GM23248 (cell line): ENCODE results near the gene CNOT3. TPM values are rescaled to one million over a fixed set of nuclear protein-coding genes. Genes with fewer than 3 reads are reported as not detected.
A peak's percentile ranks its signal among the peaks of the same experiment; 100 is the strongest.

Source experiments
- DNase-seq: peaks from one replicate; pipeline ENCODE4 v3.0.0-alpha.2; 2015
- H2AFZ ChIP-seq: fragments of 200-600 bp; sonication (generic); 2 replicates; pipeline ENCODE4 v1.6.1; 2016; ENCODE audit warnings: antibody characterized with exemption
- H3F3A ChIP-seq: fragments of 200-600 bp; sonication (generic); 2 replicates; pipeline ENCODE4 v1.6.1; 2016; ENCODE audit warnings: mild to moderate bottlenecking, antibody characterized with exemption, mixed run types; ENCODE audit not compliant: insufficient read depth
- H3K27ac ChIP-seq: fragments of 200-600 bp; sonication (generic); 2 replicates; pipeline ENCODE4 v1.5.1; 2016; ENCODE audit warnings: mild to moderate bottlenecking
- H3K27me3 ChIP-seq: fragments of 200-600 bp; sonication (generic); replicated peaks from 2 replicates; pipeline ENCODE4 v1.6.1; 2016; ENCODE audit warnings: mild to moderate bottlenecking; ENCODE audit not compliant: insufficient read depth
- H3K36me3 ChIP-seq: fragments of 200-600 bp; sonication (generic); 2 replicates; pipeline ENCODE4 v1.6.1; 2016; ENCODE audit warnings: low read depth, mild to moderate bottlenecking
- H3K4me1 ChIP-seq: fragments of 200-600 bp; sonication (generic); 2 replicates; pipeline ENCODE4 v1.6.1; 2016; ENCODE audit warnings: mild to moderate bottlenecking; ENCODE audit not compliant: insufficient read depth
- H3K4me2 ChIP-seq: fragments of 200-600 bp; sonication (generic); one replicate; pipeline ENCODE4 v1.6.1; 2016; ENCODE audit warnings: mild to moderate bottlenecking; ENCODE audit not compliant: unreplicated experiment
- H3K4me3 ChIP-seq: fragments of 200-600 bp; sonication (generic); 2 replicates; pipeline ENCODE4 v1.5.1; 2016; ENCODE audit warnings: mild to moderate bottlenecking
- H3K79me2 ChIP-seq: fragments of 200-600 bp; sonication (generic); 2 replicates; pipeline ENCODE4 v1.6.1; 2016; ENCODE audit warnings: mild to moderate bottlenecking; ENCODE audit not compliant: insufficient read depth
- H3K9ac ChIP-seq: fragments of 200-600 bp; sonication (generic); 2 replicates; pipeline ENCODE4 v1.6.1; 2016; ENCODE audit warnings: mild to moderate bottlenecking
- H3K9me2 ChIP-seq: fragments of 200-600 bp; sonication (generic); 2 replicates; pipeline ENCODE4 v1.6.1; 2016; ENCODE audit warnings: mixed run types, mild to moderate bottlenecking, moderate library complexity; ENCODE audit not compliant: insufficient read depth
- H3K9me3 ChIP-seq: fragments of 200-600 bp; sonication (generic); one replicate; pipeline ENCODE4 v1.6.1; 2017; ENCODE audit warnings: low read depth
- H4K20me1 ChIP-seq: fragments of 200-600 bp; sonication (generic); 2 replicates; pipeline ENCODE4 v1.6.0; 2016; ENCODE audit not compliant: insufficient read depth
- EZH2 ChIP-seq: fragments of 200-600 bp; sonication (generic); IDR thresholded peaks from 2 replicates; pipeline ENCODE4 v1.6.1; 2018; ENCODE audit warnings: antibody characterized with exemption, mild to moderate bottlenecking; ENCODE audit not compliant: insufficient read depth, poor library complexity, severe bottlenecking
- EZH2phosphoT487 ChIP-seq: fragments of 200-600 bp; sonication (generic); IDR thresholded peaks from 2 replicates; pipeline ENCODE4 v1.6.1; 2018; ENCODE audit warnings: antibody characterized with exemption, moderate library complexity, mild to moderate bottlenecking, low read depth; ENCODE audit not compliant: insufficient read depth
- WGBS, 2 experiments: methylation state at CpG; one replicate each; pipeline ENCODE4 v1.1.6; 2015 to 2017; ENCODE audit warnings: low lambda C conversion rate in 2 of 2, low coverage in 1 of 2; ENCODE audit errors: missing lambda C conversion rate in 2 of 2; 5-methylcytosine and 5-hydroxymethylcytosine counted together
- in situ Hi-C: fragments of 300-500 bp; cut with MboI; formaldehyde crosslinking; loops from 2 replicates; pipeline ENCODE4 v1.15.0; 2020
- polyA plus RNA-seq: library from polyadenylated mRNA; unstranded; fragments of >200 nt; fragmentation: Nextera tagmentation; extraction: Ambion mirVana; gene quantifications from 2 replicates; pipeline ENCODE4 v1.2.1, GENCODE V29; 2016
- total RNA-seq: library from RNA; depleted of rRNA; stranded (reverse); fragments of >200 nt; shearing (Covaris generic); gene quantifications from 2 replicates; pipeline ENCODE4 v1.2.3, GENCODE V29; 2014

The CNOT3 gene
- total and polyA plus RNA-seq, 2 experiments from 2014 or later: 8.9 to 19.4 TPM

DNA sequence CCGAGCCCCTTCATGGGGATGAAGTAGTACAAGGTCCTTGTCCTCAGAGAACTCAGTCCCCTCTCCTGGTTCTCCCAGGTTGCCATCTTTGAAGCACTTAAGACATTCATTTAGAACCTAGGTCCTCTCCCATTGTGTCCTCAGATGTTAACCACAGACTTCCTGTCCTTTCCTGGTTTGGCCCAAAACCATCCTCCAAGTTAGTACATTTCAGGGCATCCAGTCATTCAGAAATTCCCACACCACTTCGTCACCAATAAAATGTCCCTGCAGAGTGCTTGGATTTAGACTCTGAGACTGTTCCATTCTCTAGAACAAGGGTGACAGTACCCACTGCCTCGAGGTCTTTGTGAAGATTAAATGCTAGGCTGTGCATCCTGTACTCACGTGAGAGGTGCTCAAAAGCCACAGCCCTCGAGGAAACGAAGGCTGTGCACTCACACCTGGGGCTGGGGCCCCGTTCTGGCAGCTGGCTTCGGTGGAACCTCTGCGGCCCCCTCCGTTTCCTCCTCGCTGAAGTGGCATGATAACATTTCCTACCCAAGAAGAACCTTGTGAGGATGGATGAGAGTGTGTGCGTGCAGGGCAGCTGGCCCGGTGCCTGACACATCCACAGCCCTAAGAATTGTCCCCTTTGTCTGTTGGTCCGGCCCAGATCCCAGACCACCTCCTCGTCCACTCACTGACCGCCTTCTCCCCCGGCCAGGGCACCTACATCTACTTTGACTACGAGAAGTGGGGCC is 17.2 kb downstream of the CNOT3 start:
- Histone ChIP-seq H3K4me3 (no peak overlapping the region), H3K27ac (peak overlapping the region; percentile 48), H4K20me1 (no peaks in the 10 kb centered on the region), H3K9ac (no peak overlapping the region), H3K27me3 (no peaks in the 10 kb centered on the region), H3K4me2 (no peak overlapping the region), H3K4me1 (peaks cover 17% of the 10 kb centered on the region), H3K36me3 (peaks cover 26% of the 10 kb centered on the region; the same call in 1 of the 2 replicates), H2AFZ (no peak overlapping the region), H3K9me3 (no peaks in the 10 kb centered on the region), H3K79me2 (peaks cover 26% of the 10 kb centered on the region; the same call in 1 of the 2 replicates), H3F3A (peaks cover 25% of the 10 kb centered on the region), H3K9me2 (no peaks in the 10 kb centered on the region)
- no peak for TF ChIP-seq EZH2phosphoT487
- TF ChIP-seq EZH2: no peak
- DNase-seq: peak; percentile 69
- in situ Hi-C loops: no loop called here
- WGBS, 2 experiments: 65 to 70% methylated on average over 13 to 18 of the region's 18 CpGs

DNA sequence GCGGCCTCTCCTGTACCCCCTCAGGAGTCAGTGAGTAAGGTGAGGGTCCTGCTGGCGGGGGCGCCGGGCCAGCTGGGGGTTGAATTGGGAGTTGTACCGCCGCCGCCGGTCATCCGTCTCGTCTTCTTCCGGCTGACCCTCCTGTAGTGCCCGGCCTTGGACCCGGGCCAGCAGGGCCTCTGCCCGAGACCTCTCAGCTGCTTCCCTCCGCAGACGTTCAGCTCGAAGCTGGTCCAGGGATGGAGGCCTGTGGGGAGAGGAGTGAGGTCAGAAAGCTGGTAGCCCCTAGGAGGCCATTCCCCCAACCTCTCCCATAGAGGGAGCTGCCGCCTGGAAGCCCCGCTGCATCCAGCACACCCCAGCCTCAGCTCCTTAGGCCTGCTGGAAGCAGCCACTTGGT is 18.1 kb downstream of the CNOT3 start:
- Histone ChIP-seq H3K79me2 (peaks cover 26% of the 10 kb centered on the region; the same call in 1 of the 2 replicates), H3K27ac (no peak overlapping the region), H3K9ac (no peak overlapping the region), H3K4me1 (peaks cover 20% of the 10 kb centered on the region), H3K4me3 (no peak overlapping the region), H3K27me3 (no peaks in the 10 kb centered on the region), H2AFZ (no peak overlapping the region), H3F3A (peaks cover 28% of the 10 kb centered on the region), H3K9me3 (no peaks in the 10 kb centered on the region), H4K20me1 (no peaks in the 10 kb centered on the region), H3K36me3 (peaks cover 26% of the 10 kb centered on the region; the same call in 1 of the 2 replicates), H3K9me2 (no peaks in the 10 kb centered on the region), H3K4me2 (no peak overlapping the region)
- in situ Hi-C loops: no loop called here
- no peak for DNase-seq
- 78 to 84% methylated on average over 17 to 19 of the region's 19 CpGs for WGBS, 2 experiments
- TF ChIP-seq EZH2 (no peak), EZH2phosphoT487 (no peak)

DNA sequence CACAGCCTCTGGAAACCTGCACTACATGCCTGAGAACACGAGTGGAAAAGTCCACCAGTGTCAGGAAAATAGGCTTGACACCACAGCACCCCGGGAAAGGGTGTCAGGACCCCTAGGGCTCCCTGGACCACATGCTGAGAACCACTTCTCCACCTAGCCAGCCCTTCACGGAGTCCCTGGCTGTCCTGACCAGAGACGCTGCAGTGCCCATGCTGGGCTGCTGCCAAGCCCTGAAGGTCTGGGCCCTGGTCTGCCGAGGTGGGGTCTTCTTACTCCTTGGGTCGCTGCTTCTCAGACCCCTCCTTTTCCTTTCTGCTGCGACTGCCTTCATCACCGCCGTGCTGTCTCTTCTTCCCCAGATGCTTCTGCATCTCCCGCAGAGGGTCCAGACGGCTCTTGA is 18.9 kb downstream of the CNOT3 start:
- H3K79me2 ChIP-seq: peaks cover 26% of the 10 kb centered on the region; the same call in 1 of the 2 replicates
- H3K9me2 ChIP-seq: no peaks in the 10 kb centered on the region
- no peak overlapping the region for H3K9ac ChIP-seq
- no peaks in the 10 kb centered on the region for H4K20me1 ChIP-seq
- no peaks in the 10 kb centered on the region for H3K9me3 ChIP-seq
- no peak overlapping the region for H3K4me3 ChIP-seq
- no peak overlapping the region for H2AFZ ChIP-seq
- H3F3A ChIP-seq: peaks cover 28% of the 10 kb centered on the region
- H3K27ac ChIP-seq: no peak overlapping the region
- DNase-seq: no peak
- H3K36me3 ChIP-seq: peaks cover 26% of the 10 kb centered on the region; the same call in 1 of the 2 replicates
- WGBS, 2 experiments: 65 to 68% methylated on average over 11 of the region's 11 CpGs
- no peak for TF ChIP-seq EZH2
- no peak for TF ChIP-seq EZH2phosphoT487
- in situ Hi-C loops: no loop called here
- H3K27me3 ChIP-seq: no peaks in the 10 kb centered on the region
- no peak overlapping the region for H3K4me2 ChIP-seq
- H3K4me1 ChIP-seq: peaks cover 24% of the 10 kb centered on the region

DNA sequence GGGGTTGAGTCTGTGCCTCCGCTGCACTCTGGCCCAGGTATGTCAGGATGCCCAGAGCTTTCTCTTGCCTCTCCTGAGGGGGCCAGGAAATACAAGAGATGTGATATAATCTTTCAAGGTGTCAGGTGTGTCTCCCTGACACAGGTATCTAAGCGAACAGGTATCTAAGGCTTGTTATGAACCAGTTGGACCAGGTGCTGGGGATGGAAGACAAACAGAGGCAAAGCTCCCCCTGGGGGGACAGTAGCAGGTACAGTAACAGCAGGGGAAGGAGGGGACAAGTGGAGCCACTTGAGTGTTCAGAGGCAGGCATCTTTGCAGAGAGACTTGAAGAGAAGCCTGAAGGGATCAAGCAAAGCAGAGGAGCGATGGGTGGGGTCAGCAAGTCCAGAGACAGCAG is 19.4 kb downstream of the CNOT3 start:
- H3K4me3 ChIP-seq: no peak overlapping the region
- in situ Hi-C loops: no loop called here
- H3K36me3 ChIP-seq: peaks cover 26% of the 10 kb centered on the region; the same call in 1 of the 2 replicates

More for the DNA sequence above, 19.4 kb downstream of the CNOT3 start:
- Histone ChIP-seq H4K20me1 (no peaks in the 10 kb centered on the region), H3K9me2 (no peaks in the 10 kb centered on the region), H3K9me3 (no peaks in the 10 kb centered on the region), H3K79me2 (peaks cover 26% of the 10 kb centered on the region; the same call in 1 of the 2 replicates), H3K27ac (no peak overlapping the region), H3K9ac (no peak overlapping the region), H3F3A (peaks cover 28% of the 10 kb centered on the region), H3K4me2 (no peak overlapping the region), H2AFZ (no peak overlapping the region), H3K4me1 (peaks cover 24% of the 10 kb centered on the region), H3K27me3 (no peaks in the 10 kb centered on the region)
- TF ChIP-seq EZH2phosphoT487: no peak
- WGBS, 2 experiments: 83 to 94% methylated on average over 3 of the region's 3 CpGs
- DNase-seq: no peak
